Large intestine (tissue), 1 donor: ENCODE measurements around the gene YIPF1. TPM values are rescaled to one million over a fixed set of nuclear protein-coding genes. Genes with fewer than 3 reads are reported as not detected.

Experiments used
- polyA plus RNA-seq: library from polyadenylated mRNA; unstranded; fragments of 120-200 nt; gene quantifications from one replicate; pipeline ENCODE4 v1.2.1, GENCODE V29; 2013

YIPF1 gene
- polyA plus RNA-seq, 1 donor, result 25.0 TPM

Other genes starting within 250 kb of the YIPF1 start
- 0.58 TPM for gene GLIS1, start 150.6 kb downstream of the YIPF1 start, polyA plus RNA-seq
- gene NDC1, start 51.5 kb downstream of the YIPF1 start, polyA plus RNA-seq, result 16.7 TPM
- gene DIO1, start 4.4 kb upstream of the YIPF1 start, polyA plus RNA-seq, result 0.58 TPM
- 36.0 TPM for gene IFT25, start 55.9 kb upstream of the YIPF1 start, polyA plus RNA-seq
- 33.5 TPM for gene LRRC42, start 56.6 kb upstream of the YIPF1 start, polyA plus RNA-seq
- gene LDLRAD1, start 128.4 kb upstream of the YIPF1 start, polyA plus RNA-seq, result 0.51 TPM
- 373 TPM for gene TMEM59, start 163.4 kb upstream of the YIPF1 start, polyA plus RNA-seq
- 5.6 TPM for gene TCEANC2, start 163.8 kb upstream of the YIPF1 start, polyA plus RNA-seq